ENCODE measurements around the gene PRDM12.
"Not testable (repeated sequence)": the region's sequence is repeated elsewhere in the genome, so short reads cannot be mapped to it uniquely, and the experiment has no call there.

The PRDM12 gene

GRCh38 chr9:130665431-130666392, 1.3 kb downstream of the PRDM12 start:
- DNase-seq = no peak

- DNase-seq = no peak
These were observed 2.2 kb downstream of the PRDM12 start for GRCh38 chr9:130666393-130667119.

- DNase-seq = no peak
These were observed 2.7 kb downstream of the PRDM12 start for GRCh38 chr9:130667120-130667435.

- no peak for DNase-seq
These were observed 3.8 kb downstream of the PRDM12 start for GRCh38 chr9:130668196-130668595.

GRCh38 chr9:130668659-130669058, 4.3 kb downstream of the PRDM12 start:
- DNase-seq = no peak

GRCh38 chr9:130669965-130670364, 5.6 kb downstream of the PRDM12 start:
- no peak for DNase-seq

GRCh38 chr9:130670644-130671043, 6.2 kb downstream of the PRDM12 start:
- no peak for DNase-seq

GRCh38 chr9:130672466-130672865, 8.1 kb downstream of the PRDM12 start:
- DNase-seq = no peak

- no peak for DNase-seq
These were observed 8.7 kb downstream of the PRDM12 start for GRCh38 chr9:130672933-130673615.

GRCh38 chr9:130675396-130675795, 11.0 kb downstream of the PRDM12 start:
- DNase-seq = no peak

GRCh38 chr9:130677252-130677651, 12.9 kb downstream of the PRDM12 start:
- DNase-seq = no peak

GRCh38 chr9:130680836-130681768, 16.7 kb downstream of the PRDM12 start:
- peak; percentile 58 to 64 for DNase-seq

GRCh38 chr9:130681769-130682420, 17.5 kb downstream of the PRDM12 start:
- no peak for DNase-seq

GRCh38 chr9:130682421-130683121, 18.2 kb downstream of the PRDM12 start:
- peak; percentile 48 to 66 for DNase-seq

- DNase-seq = no peak
These were observed 20.7 kb downstream of the PRDM12 start for GRCh38 chr9:130685104-130685503.

- DNase-seq = not testable (repeated sequence)
These were observed 21.6 kb downstream of the PRDM12 start for GRCh38 chr9:130685945-130686344.

GRCh38 chr9:130687615-130688014, 23.2 kb downstream of the PRDM12 start:
- no peak for DNase-seq

- no peak for DNase-seq
These were observed 23.7 kb downstream of the PRDM12 start for GRCh38 chr9:130688072-130688471.

GRCh38 chr9:130689572-130689936, 25.2 kb downstream of the PRDM12 start:
- no peak for DNase-seq

- DNase-seq = no peak
These were observed 25.7 kb downstream of the PRDM12 start for GRCh38 chr9:130689937-130690700.

All from stimulated activated CD4-positive, alpha-beta T cell treated with anti-CD3 and anti-CD28 coated beads, Interleukin-4, amount 100 ng/mL, for 4 hours (primary cell).